Natural killer cell treated with Interleukin-12 subunit alpha and Interleukin-12 subunit beta and Interleukin-15 and Interleukin-18, amount 100 ng/mL, for 72 hours (primary cell): Measurements from ENCODE around the gene ACP1. TPM values are rescaled to one million over a fixed set of nuclear protein-coding genes. Genes with fewer than 3 reads are reported as not detected.

Experiments used
- ATAC-seq, 2 donors: fragments of 150-1000 bp; cut with Tn5 transposase in 1 of 2; sonication (Bioruptor Pico), chemical (Tn5 transposase) in 1 of 2; 2 replicates each; pipeline ENCODE4 v1.10.0; 2021
- DNase-seq: peaks from one replicate; pipeline ENCODE4 v3.0.0; 2022; ENCODE audit warnings: low spot score
- H3K27ac Mint-ChIP-seq, 2 donors: 1 replicate in 1 of 2; 2 replicates in 1 of 2; pipeline ENCODE4 v1.8.0; 2022; ENCODE audit warnings: mixed read lengths in 2 of 2, mild to moderate bottlenecking in 1 of 2, moderate library complexity in 1 of 2
- H3K27me3 Mint-ChIP-seq, 2 donors: 1 replicate in 1 of 2; 2 replicates in 1 of 2; pipeline ENCODE4 v1.8.0; 2022; ENCODE audit warnings: mixed read lengths in 2 of 2
- H3K36me3 Mint-ChIP-seq: one replicate; pipeline ENCODE4 v1.8.0; 2022; ENCODE audit warnings: mixed read lengths
- H3K4me1 Mint-ChIP-seq, 2 donors: 1 replicate in 1 of 2; 2 replicates in 1 of 2; pipeline ENCODE4 v1.8.0; 2022; ENCODE audit warnings: low read depth in 2 of 2, mixed read lengths in 2 of 2, mild to moderate bottlenecking in 1 of 2
- H3K4me3 Mint-ChIP-seq: one replicate; pipeline ENCODE4 v1.8.0; 2022; ENCODE audit warnings: mixed read lengths
- H3K9me3 Mint-ChIP-seq: 2 replicates; pipeline ENCODE4 v1.8.0; 2022; ENCODE audit warnings: mixed read lengths
- total RNA-seq, 2 donors: library from RNA; stranded (reverse); gene quantifications; one replicate each; pipeline ENCODE4 v1.2.3, GENCODE V29; 2022

ACP1 gene
- total RNA-seq, 2 donors from 2014 or later: 94.2 to 96.1 TPM

DNA sequence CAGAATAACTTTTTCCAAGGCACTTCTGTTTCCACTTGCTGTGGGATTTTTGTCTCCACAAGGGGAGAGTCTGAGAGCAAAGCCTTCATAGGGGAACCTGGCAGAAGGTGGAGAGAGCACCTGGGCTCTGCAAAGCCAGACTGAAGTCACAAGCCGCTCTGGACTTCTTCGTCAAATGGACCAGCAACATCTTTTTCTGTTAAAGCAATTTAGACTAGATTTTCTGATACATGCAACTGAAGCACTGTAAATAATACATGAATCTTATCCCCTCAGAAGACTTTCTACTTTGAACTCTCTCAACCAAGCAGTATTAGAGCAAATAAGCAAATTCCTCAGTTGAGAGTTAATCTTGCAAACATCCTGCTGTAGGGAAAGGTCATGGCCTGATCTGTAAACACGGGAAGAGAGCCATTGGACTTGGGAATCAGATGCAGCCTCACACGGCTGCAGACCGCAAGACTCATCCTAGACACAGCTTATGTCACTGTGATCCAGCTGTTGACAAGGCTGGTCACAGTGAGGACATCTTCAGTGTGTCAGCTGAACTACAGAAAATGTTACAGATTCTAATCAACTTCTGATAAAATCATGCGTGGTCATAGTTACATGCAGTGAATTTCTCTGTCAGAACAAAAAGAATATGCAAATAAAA lies 4.1 kb upstream of the ACP1 start:
- Mint-ChIP-seq H3K4me3 (no peak overlapping the region), H3K27ac (no peak overlapping the region)

DNA sequence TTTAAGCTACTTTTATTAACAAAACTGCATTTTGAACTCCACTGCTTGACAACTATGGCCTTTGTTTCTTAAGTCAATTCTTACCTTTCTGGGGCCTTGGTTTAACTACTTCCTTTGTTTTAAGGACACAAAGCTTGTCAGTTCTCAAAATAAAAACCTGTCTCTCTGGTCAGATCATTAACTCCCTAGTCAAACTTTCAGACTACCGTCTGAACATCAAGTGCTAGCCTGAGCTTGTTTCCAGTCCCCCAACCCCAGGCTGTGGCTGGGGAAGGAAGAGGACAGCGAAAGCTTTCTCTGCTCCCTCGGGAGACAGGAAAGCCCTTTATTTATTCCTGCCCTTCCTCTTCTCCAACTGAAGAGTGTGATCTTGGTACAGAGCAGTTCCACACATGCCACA lies 2.6 kb upstream of the ACP1 start:
- DNase-seq (no peak), ATAC-seq (no peak)
- Mint-ChIP-seq H3K27me3 (no peaks in the 10 kb centered on the region), H3K4me1 (peaks cover 11 to 21% of the 10 kb centered on the region in 2 donors), H3K36me3 (peaks cover 5% of the 10 kb centered on the region), H3K9me3 (no peaks in the 10 kb centered on the region), H3K27ac (no peak overlapping the region), H3K4me3 (no peak overlapping the region)

More for the DNA sequence above, 4.1 kb upstream of the ACP1 start:
- Mint-ChIP-seq H3K27me3 (no peaks in the 10 kb centered on the region), H3K9me3 (no peaks in the 10 kb centered on the region), H3K36me3 (peaks cover 5% of the 10 kb centered on the region), H3K4me1 (peaks cover 4 to 11% of the 10 kb centered on the region in 2 donors)
- no peak for DNase-seq
- no peak for ATAC-seq

DNA sequence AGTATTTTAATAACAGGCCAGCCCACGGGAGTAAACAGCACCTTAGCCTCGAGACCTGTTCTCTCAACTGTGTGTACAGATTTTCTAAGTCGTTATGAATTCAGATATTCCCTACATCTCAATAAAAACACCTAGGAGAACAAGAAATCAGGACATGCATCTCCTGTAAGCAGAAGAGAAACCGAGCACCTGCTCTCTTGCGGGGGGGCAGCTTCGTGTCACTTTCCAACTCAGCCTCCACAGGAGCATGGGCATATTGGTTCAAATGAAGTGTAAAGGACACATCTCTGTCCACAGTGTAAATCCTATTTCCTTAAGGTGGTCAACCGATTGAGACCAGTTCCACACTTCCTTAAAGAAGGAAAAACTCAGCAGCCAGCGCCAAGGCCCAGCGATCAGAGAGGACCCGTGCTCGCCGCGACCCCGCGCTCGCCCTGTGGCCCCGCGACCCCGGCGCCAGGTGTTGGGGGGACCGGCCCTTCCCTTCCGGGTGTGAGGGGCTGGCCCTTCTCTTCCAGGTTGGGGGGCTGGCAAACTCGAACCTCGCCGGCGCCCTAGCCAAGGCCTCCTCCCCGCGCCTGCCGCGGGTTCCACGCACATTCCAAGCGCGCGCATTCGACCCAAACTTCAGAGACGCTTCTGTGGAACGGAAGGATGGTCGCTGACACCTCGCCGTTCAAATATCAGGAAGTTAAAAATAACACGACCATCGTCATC lies 1.6 kb upstream of the ACP1 start:
- peak overlapping the region; percentile 78 for H3K4me3 Mint-ChIP-seq
- no peaks in the 10 kb centered on the region for H3K27me3 Mint-ChIP-seq
- peaks cover 19 to 29% of the 10 kb centered on the region in 2 donors for H3K4me1 Mint-ChIP-seq
- H3K9me3 Mint-ChIP-seq: no peaks in the 10 kb centered on the region
- peaks cover 4% of the 10 kb centered on the region for H3K36me3 Mint-ChIP-seq
- no peak overlapping the region for H3K27ac Mint-ChIP-seq
- DNase-seq (no peak), ATAC-seq (no peak)

DNA sequence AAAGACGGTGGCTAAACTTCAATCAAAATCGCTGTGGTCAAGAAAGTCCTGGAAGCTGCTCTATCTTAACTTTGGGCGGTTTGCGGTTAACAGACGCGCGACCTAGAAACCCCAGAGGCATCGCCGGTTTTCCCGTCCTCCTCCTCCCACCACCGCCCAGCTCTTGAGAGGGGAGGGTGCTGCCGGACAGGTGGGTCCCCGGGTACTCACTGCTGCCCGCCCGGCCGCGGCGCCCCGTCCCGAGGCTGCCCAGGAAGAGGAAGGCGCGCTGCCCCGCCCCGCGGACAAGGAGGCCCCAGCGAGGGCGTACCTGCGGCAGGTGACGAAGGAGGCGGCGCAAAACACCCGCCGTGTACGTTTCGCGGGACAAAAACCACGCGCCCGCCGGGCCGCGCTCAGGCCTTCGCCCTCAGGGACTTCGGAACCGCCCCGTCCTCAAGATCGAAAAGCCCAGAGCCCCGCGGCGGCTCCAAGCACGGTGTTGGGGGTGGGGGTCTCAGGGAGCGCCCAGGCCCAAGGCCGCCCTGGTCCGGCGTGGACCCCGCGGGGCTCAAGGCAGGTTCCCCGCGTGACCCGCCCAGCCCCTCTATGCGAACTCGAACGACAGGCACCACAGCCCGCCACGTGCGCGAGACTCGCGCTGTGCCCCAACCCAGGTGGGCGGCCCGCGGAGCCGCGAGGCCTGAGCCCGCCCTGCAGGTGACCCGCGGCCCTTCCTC lies 814 bp upstream of the ACP1 start, which contains the start of gene SH3YL1:
SH3YL1 (minus strand) TSS at position 259 of the 719 bp plus-strand sequence; CDS start at position 211, 48 bp downstream.
- peak within 1 kb of the TSS; percentile 78 to 85 for H3K27ac Mint-ChIP-seq
- H3K9me3 Mint-ChIP-seq: no peaks in the 10 kb centered on the region
- ATAC-seq (peak; percentile 31 to 57), DNase-seq (peak; percentile 73)
- no peaks in the 10 kb centered on the region for H3K36me3 Mint-ChIP-seq
- H3K4me3 Mint-ChIP-seq: peak within 1 kb of the TSS; percentile 91
- peaks cover 19 to 36% of the 10 kb centered on the region in 2 donors for H3K4me1 Mint-ChIP-seq
- H3K27me3 Mint-ChIP-seq: no peaks in the 10 kb centered on the region

DNA sequence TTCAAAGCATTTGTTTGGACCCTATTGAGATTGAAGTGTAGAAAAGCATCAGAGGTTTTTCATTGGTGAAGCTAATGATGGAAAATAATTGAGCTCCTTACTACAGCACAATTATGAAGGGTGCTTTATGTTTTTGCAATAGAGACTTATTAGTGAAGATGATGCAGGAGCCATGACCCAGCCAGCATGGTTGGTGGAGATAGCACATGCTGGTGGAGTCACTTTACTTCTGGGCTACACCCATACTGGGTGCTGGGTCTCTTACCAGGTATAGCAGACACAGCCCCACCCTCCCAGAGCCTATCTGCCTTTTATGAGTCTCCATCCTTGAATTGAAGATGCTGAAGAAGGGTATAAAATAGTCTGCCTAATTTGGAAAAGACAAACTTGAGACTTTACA lies 3.6 kb downstream of the ACP1 start:
- Mint-ChIP-seq H3K27ac (no peak overlapping the region), H3K27me3 (no peaks in the 10 kb centered on the region), H3K36me3 (peaks cover 11% of the 10 kb centered on the region), H3K4me3 (no peak overlapping the region), H3K4me1 (peaks cover 48 to 58% of the 10 kb centered on the region in 2 donors), H3K9me3 (no peaks in the 10 kb centered on the region)
- DNase-seq (no peak), ATAC-seq (no peak)

DNA sequence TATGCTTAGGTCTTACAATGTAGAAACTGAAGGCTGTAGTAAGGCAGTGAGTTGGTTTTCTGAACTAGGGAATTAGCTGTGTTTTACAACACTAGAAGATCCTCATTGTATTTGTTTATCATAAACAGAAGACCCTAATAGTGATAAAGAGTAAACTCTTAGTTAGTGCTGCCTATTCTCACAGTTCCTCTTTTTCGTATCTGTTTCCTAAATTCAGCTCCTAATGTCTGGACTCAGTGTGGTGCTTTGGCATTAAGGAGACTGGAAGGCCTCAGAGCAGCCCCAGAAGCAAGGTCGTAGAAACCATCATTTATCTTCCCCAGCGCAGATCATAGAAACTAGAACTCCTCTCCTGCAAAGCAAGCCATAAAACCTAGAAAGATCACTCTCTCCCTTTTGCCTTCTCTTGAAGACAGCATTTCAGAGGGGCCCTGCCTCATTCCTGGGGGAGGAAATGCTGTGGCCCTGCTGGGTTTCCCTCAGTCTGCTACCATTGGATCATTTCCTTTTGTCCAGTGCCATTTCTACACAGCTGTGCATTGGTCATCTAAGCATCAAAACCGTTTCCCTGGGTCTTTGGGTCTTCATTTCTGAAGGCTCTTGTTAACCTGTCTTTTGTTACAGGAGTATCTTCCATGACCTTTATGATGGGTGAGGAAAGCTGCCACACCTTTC lies 4.7 kb downstream of the ACP1 start:
- Mint-ChIP-seq H3K4me1 (peaks cover 49 to 58% of the 10 kb centered on the region in 2 donors), H3K36me3 (peaks cover 11% of the 10 kb centered on the region), H3K27me3 (no peaks in the 10 kb centered on the region), H3K27ac (no peak overlapping the region), H3K9me3 (no peaks in the 10 kb centered on the region), H3K4me3 (no peak overlapping the region)
- no peak for ATAC-seq
- no peak for DNase-seq

DNA sequence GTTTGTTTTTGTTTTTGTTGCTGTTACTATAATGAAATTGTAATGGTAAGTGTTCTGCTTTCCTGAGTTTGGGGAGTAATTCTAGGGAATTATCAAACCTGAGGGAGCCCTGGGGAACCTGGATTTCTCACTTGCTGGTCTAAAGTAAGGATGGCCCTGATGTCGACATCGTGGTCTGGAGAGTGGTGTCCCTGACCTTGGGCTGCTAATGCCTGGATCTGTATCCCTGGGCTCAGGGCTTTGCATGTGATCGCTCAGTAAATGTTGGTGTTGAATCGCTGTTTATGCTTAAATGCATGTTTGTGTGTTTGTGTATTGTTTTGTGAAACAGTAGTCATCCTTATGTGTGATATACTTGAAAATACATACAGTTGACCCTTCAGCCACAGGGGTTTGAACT lies 6.1 kb downstream of the ACP1 start:
- peaks cover 45 to 46% of the 10 kb centered on the region in 2 donors for H3K4me1 Mint-ChIP-seq
- ATAC-seq (no peak), DNase-seq (no peak)
- peaks cover 11% of the 10 kb centered on the region for H3K36me3 Mint-ChIP-seq
- H3K27me3 Mint-ChIP-seq: no peaks in the 10 kb centered on the region
- H3K27ac Mint-ChIP-seq: peak overlapping the region in 1 of 2 donors; percentile 2
- no peak overlapping the region for H3K4me3 Mint-ChIP-seq
- H3K9me3 Mint-ChIP-seq: no peaks in the 10 kb centered on the region

DNA sequence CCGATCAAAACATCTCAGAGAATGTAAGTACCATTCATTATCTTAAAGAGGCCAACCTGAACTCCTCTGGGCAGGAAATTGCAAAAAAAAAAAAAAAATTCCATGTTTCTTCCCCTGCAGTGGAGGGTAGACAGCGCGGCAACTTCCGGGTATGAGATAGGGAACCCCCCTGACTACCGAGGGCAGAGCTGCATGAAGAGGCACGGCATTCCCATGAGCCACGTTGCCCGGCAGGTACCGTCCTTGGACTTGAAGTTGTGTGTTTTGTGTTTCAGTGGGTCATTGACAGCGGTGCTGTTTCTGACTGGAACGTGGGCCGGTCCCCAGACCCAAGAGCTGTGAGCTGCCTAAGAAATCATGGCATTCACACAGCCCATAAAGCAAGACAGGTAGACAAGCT lies 7.2 kb downstream of the ACP1 start:
- Mint-ChIP-seq H3K9me3 (no peaks in the 10 kb centered on the region), H3K36me3 (peaks cover 20% of the 10 kb centered on the region), H3K4me1 (peaks cover 40 to 42% of the 10 kb centered on the region in 2 donors), H3K27me3 (no peaks in the 10 kb centered on the region), H3K4me3 (no peak overlapping the region), H3K27ac (no peak overlapping the region)
- no peak for DNase-seq
- ATAC-seq: no peak

DNA sequence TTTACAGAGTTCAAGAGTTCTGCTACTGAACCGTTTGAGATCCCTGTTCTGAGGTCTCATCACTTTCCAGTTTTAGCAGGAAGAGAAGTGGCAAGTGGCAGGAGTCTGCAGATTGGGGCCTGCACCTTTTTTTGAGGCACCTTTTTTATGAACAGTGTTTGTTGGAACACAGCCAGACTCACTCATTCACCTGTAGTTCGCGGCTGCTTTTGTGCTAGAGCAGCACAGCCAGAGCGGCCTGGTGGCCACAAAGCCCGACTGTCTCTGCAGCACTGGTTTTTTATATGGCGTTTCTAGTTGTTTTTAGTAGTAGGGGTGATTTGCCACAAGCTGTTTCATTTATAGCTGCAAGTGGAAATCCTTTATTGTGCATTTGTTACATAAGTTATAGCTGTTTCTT lies 8.6 kb downstream of the ACP1 start:
- H3K4me3 Mint-ChIP-seq: no peak overlapping the region
- H3K27ac Mint-ChIP-seq: peak overlapping the region in 1 of 2 donors; percentile 61
- ATAC-seq: no peak
- DNase-seq: no peak
- no peaks in the 10 kb centered on the region for H3K9me3 Mint-ChIP-seq
- peaks cover 33 to 38% of the 10 kb centered on the region in 2 donors for H3K4me1 Mint-ChIP-seq
- H3K27me3 Mint-ChIP-seq: no peaks in the 10 kb centered on the region
- peaks cover 30% of the 10 kb centered on the region for H3K36me3 Mint-ChIP-seq

DNA sequence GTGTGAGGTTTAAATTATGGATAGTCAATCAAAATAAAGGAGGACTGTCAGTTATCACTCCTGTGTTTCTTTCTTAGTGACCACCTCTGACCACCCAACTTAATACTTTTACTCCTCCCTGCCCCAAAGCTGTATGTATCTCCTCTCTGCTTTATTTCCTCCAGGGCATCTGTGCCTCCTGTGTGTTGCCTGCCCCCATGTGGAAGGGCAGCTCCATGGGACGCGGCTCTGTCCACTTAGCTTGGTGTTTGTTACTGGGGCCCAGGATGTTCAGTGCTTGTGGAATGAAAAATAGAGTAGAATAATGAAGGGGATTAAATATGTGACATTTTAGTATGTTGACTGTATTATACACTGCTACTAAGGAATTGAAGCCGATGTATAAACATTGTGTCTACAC lies 9.8 kb downstream of the ACP1 start:
- no peaks in the 10 kb centered on the region for H3K9me3 Mint-ChIP-seq
- no peak overlapping the region for H3K27ac Mint-ChIP-seq
- DNase-seq (no peak), ATAC-seq (no peak)
- peaks cover 30% of the 10 kb centered on the region for H3K36me3 Mint-ChIP-seq
- H3K4me1 Mint-ChIP-seq: peaks cover 25 to 36% of the 10 kb centered on the region in 2 donors
- no peaks in the 10 kb centered on the region for H3K27me3 Mint-ChIP-seq
- no peak overlapping the region for H3K4me3 Mint-ChIP-seq

DNA sequence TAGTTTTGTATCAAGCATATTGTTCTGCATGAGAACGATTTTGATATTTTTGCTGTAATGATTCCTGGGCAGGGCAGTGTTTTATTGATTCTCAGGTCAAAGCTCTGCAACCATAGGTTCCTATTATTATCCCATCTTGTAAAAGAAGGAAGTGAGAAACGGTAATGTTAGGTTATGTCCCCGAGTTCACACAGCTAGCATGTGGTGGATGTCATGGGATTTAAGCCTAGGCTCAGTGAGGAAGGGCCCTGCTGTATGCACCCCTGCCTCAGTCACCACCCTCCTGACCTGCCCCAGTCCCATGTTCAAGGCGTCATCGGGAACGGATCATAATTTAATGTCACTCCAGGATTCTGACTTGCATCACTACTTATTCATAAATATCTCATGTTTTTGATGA lies 10.7 kb downstream of the ACP1 start:
- H3K4me1 Mint-ChIP-seq: peaks cover 15 to 26% of the 10 kb centered on the region in 2 donors
- no peak overlapping the region for H3K27ac Mint-ChIP-seq
- H3K4me3 Mint-ChIP-seq: no peak overlapping the region
- no peaks in the 10 kb centered on the region for H3K27me3 Mint-ChIP-seq
- peaks cover 30% of the 10 kb centered on the region for H3K36me3 Mint-ChIP-seq
- H3K9me3 Mint-ChIP-seq: no peaks in the 10 kb centered on the region
- DNase-seq: no peak
- no peak for ATAC-seq

DNA sequence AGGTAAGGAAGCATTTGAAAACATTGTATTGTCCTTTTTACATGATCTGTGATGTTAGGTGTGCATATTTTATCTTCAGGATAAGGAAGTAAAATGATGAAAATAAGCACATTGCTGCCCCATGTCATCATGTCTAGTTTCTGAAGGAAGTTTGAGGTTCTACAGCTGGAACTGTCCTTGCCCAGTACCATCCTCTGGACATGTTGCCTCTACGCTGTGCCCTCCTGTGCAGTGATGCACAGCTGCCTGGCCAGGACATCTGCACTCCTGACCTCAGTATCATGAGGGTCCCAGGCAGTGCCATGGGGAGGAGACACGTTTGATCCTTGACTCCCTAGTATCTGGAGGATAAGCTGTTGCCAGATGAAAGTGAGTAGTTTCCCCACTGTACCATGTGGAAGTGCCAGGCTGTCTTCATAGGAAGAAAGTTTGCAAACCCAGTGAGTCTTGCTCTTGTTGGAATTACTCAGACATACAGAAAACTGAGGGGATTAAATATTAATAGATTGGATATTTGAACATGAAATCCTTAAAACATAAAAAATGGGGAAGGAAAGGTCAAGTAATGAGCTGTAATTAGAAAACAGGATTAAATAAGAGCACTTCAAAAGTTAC lies 13.7 kb downstream of the ACP1 start:
- Mint-ChIP-seq H3K4me3 (no peak overlapping the region), H3K36me3 (peaks cover 19% of the 10 kb centered on the region), H3K27ac (no peak overlapping the region), H3K9me3 (no peaks in the 10 kb centered on the region), H3K4me1 (peaks cover 5 to 8% of the 10 kb centered on the region in 2 donors), H3K27me3 (no peaks in the 10 kb centered on the region)
- ATAC-seq (no peak), DNase-seq (no peak)

DNA sequence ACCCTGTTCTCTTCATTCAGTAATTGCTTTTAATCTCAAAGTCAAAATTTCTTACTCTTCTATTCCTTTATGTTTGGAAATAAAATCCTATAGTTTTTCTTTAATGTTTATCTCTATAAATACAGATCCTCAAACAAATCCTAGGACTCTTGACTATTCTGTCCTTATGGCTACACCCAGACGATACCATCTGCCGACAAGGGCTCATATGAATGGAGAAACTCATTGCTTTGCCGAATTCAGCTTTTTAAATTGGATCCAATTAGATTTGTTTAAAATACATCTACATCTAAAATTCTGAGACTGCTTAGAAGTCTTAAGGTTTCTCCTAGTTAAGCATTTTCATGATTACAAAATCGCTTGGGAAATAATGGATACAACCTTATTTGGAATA lies 14.2 kb downstream of the ACP1 start:
- ATAC-seq (no peak), DNase-seq (no peak)
- Mint-ChIP-seq H3K27ac (no peak overlapping the region), H3K4me1 (peaks cover 5 to 8% of the 10 kb centered on the region in 2 donors), H3K36me3 (peaks cover 19% of the 10 kb centered on the region), H3K27me3 (no peaks in the 10 kb centered on the region), H3K9me3 (no peaks in the 10 kb centered on the region), H3K4me3 (no peak overlapping the region)
